Activated CD4-positive, alpha-beta T cell treated with anti-CD3 and anti-CD28 coated beads, Interleukin-2, amount 10 ng/mL, durations not matched to agents 7 days and 5 days (primary cell): Measurements from ENCODE around the gene TMEM141. TPM values are rescaled to one million over a fixed set of nuclear protein-coding genes. Genes with fewer than 3 reads are reported as not detected.

Experiments used
- CTCF ChIA-PET: fragments of 350-600 bp; sonication (Branson Sonifier 250); formaldehyde crosslinking; loops from one replicate; lab custom pipeline; 2021; ENCODE audit warnings: antibody characterized with exemption; lab: Charles Lee
- POLR2A ChIA-PET: fragments of 350-600 bp; sonication (Branson Sonifier 250); formaldehyde crosslinking; loops from one replicate; lab custom pipeline; 2021; ENCODE audit warnings: antibody characterized with exemption; lab: Charles Lee
- DNase-seq: peaks from one replicate; pipeline ENCODE4 v3.0.0-alpha.2; 2020
- H3K27ac Mint-ChIP-seq: one replicate; pipeline ENCODE4 v1.8.0; 2021; ENCODE audit warnings: mild to moderate bottlenecking, moderate library complexity, mixed read lengths
- H3K27me3 Mint-ChIP-seq: one replicate; pipeline ENCODE4 v1.8.0; 2021; ENCODE audit warnings: mixed read lengths
- H3K36me3 Mint-ChIP-seq: one replicate; pipeline ENCODE4 v1.8.0; 2021; ENCODE audit warnings: low read depth, mixed read lengths
- H3K4me1 Mint-ChIP-seq: one replicate; pipeline ENCODE4 v1.8.0; 2021; ENCODE audit warnings: mixed read lengths
- H3K4me3 Mint-ChIP-seq: one replicate; pipeline ENCODE4 v1.8.0; 2021; ENCODE audit warnings: mild to moderate bottlenecking, moderate library complexity, mixed read lengths
- H3K9me3 Mint-ChIP-seq: one replicate; pipeline ENCODE4 v1.8.0; 2021; ENCODE audit warnings: mixed read lengths
- total RNA-seq, 2 experiments: library from RNA; stranded (reverse); gene quantifications; one replicate each; pipeline ENCODE4 v1.2.3, GENCODE V29; 2021

TMEM141 gene
- 10 to 100 TPM; 28.5 to 38.5 TPM for total RNA-seq

GRCh38 chr9:136790640-136791515 is at the start of gene TMEM141:
Gene TMEM141 (plus strand): TSS chr9:136791344. CDS start chr9:136791371, 27 bp downstream.
- Mint-ChIP-seq H3K9me3 (no peaks in the 10 kb centered on the region), H3K27me3 (peaks cover 8% of the 10 kb centered on the region), H3K36me3 (peaks cover 6% of the 10 kb centered on the region), H3K27ac (peak within 1 kb of the TSS; percentile 93), H3K4me3 (peak within 1 kb of the TSS; percentile 79), H3K4me1 (peaks cover 39% of the 10 kb centered on the region)
- peak; percentile 99 for DNase-seq
- ChIA-PET CTCF (interaction anchor here (0.8 to 3.9 kb wide), 6 partner anchors 15 to 244 kb away, joined by 3 to 13 read pairs (median 6); partner anchors contain the start of genes ABCA2, AJM1 and RABL6), POLR2A (interaction anchor here (1.0 kb wide), 1 partner anchor 51 kb away, joined by 3 read pairs; no protein-coding TSS in a partner anchor)

- Mint-ChIP-seq H3K36me3 (no peaks in the 10 kb centered on the region), H3K9me3 (no peaks in the 10 kb centered on the region), H3K27me3 (peaks cover 4% of the 10 kb centered on the region), H3K27ac (no peak overlapping the region), H3K4me3 (no peak overlapping the region), H3K4me1 (no peaks in the 10 kb centered on the region)
- POLR2A ChIA-PET: no interaction called here
- no peak for DNase-seq
- CTCF ChIA-PET: interaction anchor here (1.8 to 1.9 kb wide), 2 partner anchors 13 to 21 kb away, joined by 4 to 11 read pairs; no protein-coding TSS in a partner anchor
Observed at GRCh38 chr9:136741883-136742571, 49.1 kb upstream of the TMEM141 start.

GRCh38 chr9:136742591-136743391 is 48.4 kb upstream of the TMEM141 start, which contains the start of gene LCN10:
Gene LCN10 (minus strand): TSS chr9:136742940. CDS start chr9:136742903, 37 bp downstream.
- Mint-ChIP-seq H3K9me3 (no peaks in the 10 kb centered on the region), H3K4me3 (no peak within 1 kb of the TSS), H3K27ac (no peak within 1 kb of the TSS), H3K36me3 (no peaks in the 10 kb centered on the region), H3K27me3 (peaks cover 4% of the 10 kb centered on the region), H3K4me1 (no peaks in the 10 kb centered on the region)
- CTCF ChIA-PET: interaction anchor here (0.9 to 1.9 kb wide), 3 partner anchors 14 to 77 kb away, joined by 3 to 11 read pairs (median 4); partner anchors contain the start of gene LCN8
- POLR2A ChIA-PET: no interaction called here
- DNase-seq: no peak

- Mint-ChIP-seq H3K4me1 (no peaks in the 10 kb centered on the region), H3K9me3 (no peaks in the 10 kb centered on the region), H3K36me3 (no peaks in the 10 kb centered on the region), H3K27me3 (peaks cover 4% of the 10 kb centered on the region), H3K4me3 (no peak overlapping the region), H3K27ac (no peak overlapping the region)
- no peak for DNase-seq
- ChIA-PET POLR2A (no interaction called here), CTCF (interaction anchor here (0.9 to 2.3 kb wide), 3 partner anchors 14 to 76 kb away, joined by 3 to 10 read pairs (median 4); partner anchors contain the start of gene LCN8)
Observed at GRCh38 chr9:136743639-136744211, 47.4 kb upstream of the TMEM141 start.

- Mint-ChIP-seq H3K9me3 (no peaks in the 10 kb centered on the region), H3K4me3 (no peak overlapping the region), H3K36me3 (no peaks in the 10 kb centered on the region), H3K4me1 (no peaks in the 10 kb centered on the region), H3K27me3 (peaks cover 4% of the 10 kb centered on the region), H3K27ac (no peak overlapping the region)
- POLR2A ChIA-PET: no interaction called here
- CTCF ChIA-PET: interaction anchor here (0.6 to 2.3 kb wide), 2 partner anchors 15 to 32 kb away, joined by 5 to 10 read pairs; no protein-coding TSS in a partner anchor
- DNase-seq: no peak
Observed at GRCh38 chr9:136744773-136745172, 46.4 kb upstream of the TMEM141 start.

- H3K9me3 Mint-ChIP-seq: no peaks in the 10 kb centered on the region
- CTCF ChIA-PET: interaction anchor here (1.8 to 2.3 kb wide), 2 partner anchors 16 to 17 kb away, joined by 4 to 10 read pairs; no protein-coding TSS in a partner anchor
- POLR2A ChIA-PET: no interaction called here
- H3K36me3 Mint-ChIP-seq: no peaks in the 10 kb centered on the region
- H3K27me3 Mint-ChIP-seq: peaks cover 4% of the 10 kb centered on the region
- no peak overlapping the region for H3K4me3 Mint-ChIP-seq
- no peak overlapping the region for H3K27ac Mint-ChIP-seq
- peaks cover 3% of the 10 kb centered on the region for H3K4me1 Mint-ChIP-seq
- DNase-seq: no peak
Observed at GRCh38 chr9:136745389-136746154, 45.6 kb upstream of the TMEM141 start.

- POLR2A ChIA-PET: no interaction called here
Observed at GRCh38 chr9:136746155-136746490, 45.0 kb upstream of the TMEM141 start.

GRCh38 chr9:136746621-136747020 is 44.5 kb upstream of the TMEM141 start:
- Mint-ChIP-seq H3K27me3 (peaks cover 5% of the 10 kb centered on the region), H3K9me3 (peaks cover 3% of the 10 kb centered on the region), H3K27ac (no peak overlapping the region), H3K4me3 (no peak overlapping the region), H3K4me1 (peaks cover 5% of the 10 kb centered on the region), H3K36me3 (peaks cover under 1% of the 10 kb centered on the region)
- ChIA-PET POLR2A (no interaction called here), CTCF (interaction anchor here (1.8 kb wide), 1 partner anchor 18 kb away, joined by 4 read pairs; no protein-coding TSS in a partner anchor)
- no peak for DNase-seq

More at GRCh38 chr9:136746155-136746490, 45.0 kb upstream of the TMEM141 start:
- no peak for DNase-seq
- H3K36me3 Mint-ChIP-seq: no peaks in the 10 kb centered on the region
- CTCF ChIA-PET: interaction anchor here (1.8 kb wide), 1 partner anchor 17 kb away, joined by 4 read pairs; no protein-coding TSS in a partner anchor
- no peak overlapping the region for H3K4me3 Mint-ChIP-seq
- peaks cover 6% of the 10 kb centered on the region for H3K27me3 Mint-ChIP-seq
- no peak overlapping the region for H3K27ac Mint-ChIP-seq
- H3K9me3 Mint-ChIP-seq: no peaks in the 10 kb centered on the region
- H3K4me1 Mint-ChIP-seq: peaks cover 5% of the 10 kb centered on the region

- DNase-seq: no peak
- Mint-ChIP-seq H3K4me1 (peaks cover 5% of the 10 kb centered on the region), H3K36me3 (peaks cover 4% of the 10 kb centered on the region), H3K9me3 (peaks cover 11% of the 10 kb centered on the region), H3K27me3 (peaks cover 5% of the 10 kb centered on the region), H3K4me3 (no peak overlapping the region), H3K27ac (peak overlapping the region; percentile 41)
- CTCF ChIA-PET: interaction anchor here (1.8 kb wide), 1 partner anchor 19 kb away, joined by 4 read pairs; no protein-coding TSS in a partner anchor
- POLR2A ChIA-PET: no interaction called here
Observed at GRCh38 chr9:136747161-136748060, 43.7 kb upstream of the TMEM141 start.

GRCh38 chr9:136748201-136748600 is 42.9 kb upstream of the TMEM141 start, which contains the start of gene LCN6:
Gene LCN6 (minus strand): TSS chr9:136748525. CDS start chr9:136748483, 42 bp downstream.
- ChIA-PET POLR2A (no interaction called here), CTCF (no interaction called here)
- Mint-ChIP-seq H3K27ac (peak within 1 kb of the TSS; percentile 57), H3K4me1 (peaks cover 5% of the 10 kb centered on the region), H3K4me3 (no peak within 1 kb of the TSS), H3K27me3 (peaks cover 5% of the 10 kb centered on the region), H3K36me3 (peaks cover 5% of the 10 kb centered on the region), H3K9me3 (peaks cover 12% of the 10 kb centered on the region)
- no peak for DNase-seq
